ENCODE measurements around the gene ADCY7.

Gene ADCY7

DNA sequence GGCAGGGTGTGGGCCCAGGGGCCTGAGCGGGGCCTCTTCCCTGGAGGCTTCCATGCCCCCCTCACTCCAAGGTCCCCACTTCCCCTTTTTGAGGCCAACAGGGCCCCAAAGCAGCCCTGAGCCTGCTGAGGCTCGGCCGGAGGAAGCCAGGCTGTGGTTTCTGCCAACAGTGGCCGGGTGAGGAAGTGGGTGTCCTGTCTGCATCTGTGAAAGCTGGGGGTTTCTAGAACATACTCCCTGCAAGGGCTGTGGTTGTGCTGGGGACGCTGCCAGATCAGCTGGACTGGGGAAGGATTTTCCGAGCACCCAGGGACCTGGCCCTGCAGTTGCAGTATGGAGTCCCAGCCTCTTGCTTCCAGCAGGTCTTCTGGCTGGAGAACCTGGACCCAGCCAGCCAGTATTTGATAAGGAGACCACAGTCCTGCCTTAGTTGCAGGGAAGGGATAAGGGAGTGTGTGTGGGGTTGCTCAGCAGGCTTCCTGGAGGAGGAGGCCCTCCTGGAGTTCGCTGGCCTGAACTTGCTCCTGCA, 15.7 kb downstream of the ADCY7 start:
- DNase-seq (ENCODE audit: low read depth), result peak; percentile 81

DNA sequence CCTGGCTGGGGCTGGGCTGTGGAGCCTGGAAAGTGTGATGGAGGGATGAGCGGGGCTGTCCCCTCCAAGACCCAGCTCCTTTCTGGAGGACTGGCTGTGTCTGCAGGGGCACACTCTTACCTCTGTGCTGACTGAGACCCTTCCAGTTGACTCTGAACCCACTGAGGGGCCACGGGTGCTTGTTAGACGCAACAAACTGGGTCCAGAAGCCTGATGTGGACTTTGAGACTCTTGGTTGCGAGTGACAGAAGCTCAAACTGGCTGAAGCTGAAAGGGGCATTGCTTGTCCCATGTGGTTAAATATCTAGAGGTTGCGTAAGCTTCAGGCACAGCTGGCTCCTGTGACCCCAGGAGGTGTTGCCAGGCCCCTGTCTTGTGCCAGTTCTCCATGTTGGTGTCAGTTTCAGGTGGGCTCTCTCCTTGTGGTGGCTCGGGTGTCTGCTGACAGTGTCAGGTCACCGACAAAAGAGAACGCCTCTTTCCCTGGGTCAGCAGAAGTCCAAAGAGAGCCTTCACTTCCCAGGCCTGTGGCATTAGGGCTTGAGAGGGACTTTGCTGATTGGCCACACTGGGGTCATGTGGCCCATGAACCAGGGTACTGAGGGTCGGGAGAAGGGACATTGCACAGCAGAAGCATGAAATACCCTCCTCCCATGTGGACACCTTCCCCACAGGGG, 16.7 kb downstream of the ADCY7 start:
- DNase-seq (ENCODE audit: low read depth), result no peak

DNA sequence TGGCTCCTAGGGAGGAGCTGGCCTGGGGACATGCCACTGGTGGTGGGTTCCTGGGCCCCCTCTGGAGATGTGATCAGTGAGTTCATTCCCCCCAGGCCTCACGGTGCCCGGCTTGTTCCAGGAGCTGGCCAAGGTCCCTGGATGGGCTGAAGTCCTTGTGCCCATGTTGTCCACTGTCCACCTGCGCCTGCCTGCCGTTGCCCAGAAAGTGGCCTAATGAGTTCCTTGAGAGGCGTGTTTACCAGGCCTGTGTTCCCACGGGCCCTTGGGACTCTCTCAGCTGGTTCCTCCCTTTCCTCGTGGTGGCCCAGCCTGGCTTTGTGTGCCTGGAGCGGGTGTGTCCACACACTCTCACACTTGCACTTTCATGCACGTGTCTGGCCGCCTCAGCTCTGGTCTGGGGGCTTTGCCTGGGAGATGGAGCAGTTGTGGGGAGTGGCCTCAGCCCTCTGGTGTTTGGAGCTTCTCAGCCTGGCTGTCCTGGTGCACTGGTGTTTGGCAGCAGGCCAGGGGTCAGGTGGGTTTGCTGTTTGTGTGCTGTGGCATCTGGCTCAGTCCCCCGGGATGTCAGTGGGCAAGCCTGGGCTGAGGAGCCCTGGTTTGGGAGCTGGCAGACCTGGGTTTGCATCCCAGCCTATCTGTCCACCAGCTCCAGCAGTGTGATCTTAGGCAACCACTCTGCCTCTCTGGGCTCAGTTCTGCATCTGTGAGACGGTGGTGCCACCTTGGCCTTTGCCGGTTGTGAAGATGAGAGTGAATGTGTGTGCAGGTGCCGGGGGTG, 18.0 kb downstream of the ADCY7 start:
- no peak for DNase-seq (ENCODE audit: low read depth)

DNA sequence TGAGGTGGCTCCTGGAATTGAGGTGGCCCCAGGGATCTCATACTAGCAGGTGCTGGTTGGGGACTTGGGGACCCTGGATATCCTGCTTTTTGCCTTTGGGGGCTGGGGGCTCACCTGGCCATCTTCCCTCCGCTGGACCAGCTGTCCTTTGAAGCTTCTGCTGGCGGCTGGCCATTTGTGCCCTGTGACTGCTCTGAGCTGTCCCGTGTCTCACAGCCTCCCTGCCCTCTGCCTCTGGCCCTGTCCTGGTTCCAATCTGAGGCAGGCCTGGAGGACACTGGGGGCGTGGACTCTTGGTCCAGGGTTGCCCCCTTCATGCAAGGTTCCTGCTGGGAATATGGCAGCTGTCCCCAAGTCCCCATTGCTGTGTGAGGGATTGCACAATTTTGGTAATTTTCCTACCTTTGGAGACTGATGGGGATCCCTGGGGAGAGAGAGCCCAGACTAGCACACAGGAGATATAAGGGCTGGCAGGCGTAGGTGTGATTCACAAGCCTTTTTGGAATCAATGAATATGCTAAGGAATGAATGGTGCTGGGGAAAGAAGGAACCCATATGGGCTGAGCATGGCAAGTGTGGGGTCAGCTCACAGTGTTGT, 19.2 kb downstream of the ADCY7 start:
- no peak for DNase-seq (ENCODE audit: low read depth)

GRCh38 chr16:50286681-50287080, 20.3 kb downstream of the ADCY7 start:
- DNase-seq (ENCODE audit: low read depth), result no peak

GRCh38 chr16:50288026-50288425, 21.7 kb downstream of the ADCY7 start:
- DNase-seq (ENCODE audit: low read depth), result no peak

DNA sequence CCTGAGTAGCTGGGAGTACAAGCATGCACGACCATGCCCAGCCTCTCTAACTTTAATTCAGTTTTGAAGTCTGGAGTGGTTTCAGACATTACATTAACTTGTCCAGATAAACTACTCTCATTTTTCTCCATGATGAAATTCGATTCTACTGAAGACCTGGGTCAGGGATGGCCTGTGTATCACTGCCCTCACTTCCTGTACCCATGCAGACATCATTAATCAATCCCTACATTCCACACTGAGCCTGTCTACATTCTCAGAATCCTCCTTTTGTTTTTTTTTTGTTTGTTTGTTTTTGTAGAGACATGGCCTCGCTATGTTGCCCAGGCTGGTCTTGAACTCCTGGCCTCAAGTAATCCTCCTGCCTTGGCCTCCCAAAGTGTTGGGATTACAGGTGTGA, 22.6 kb downstream of the ADCY7 start:
- DNase-seq (ENCODE audit: low read depth), result no peak

DNA sequence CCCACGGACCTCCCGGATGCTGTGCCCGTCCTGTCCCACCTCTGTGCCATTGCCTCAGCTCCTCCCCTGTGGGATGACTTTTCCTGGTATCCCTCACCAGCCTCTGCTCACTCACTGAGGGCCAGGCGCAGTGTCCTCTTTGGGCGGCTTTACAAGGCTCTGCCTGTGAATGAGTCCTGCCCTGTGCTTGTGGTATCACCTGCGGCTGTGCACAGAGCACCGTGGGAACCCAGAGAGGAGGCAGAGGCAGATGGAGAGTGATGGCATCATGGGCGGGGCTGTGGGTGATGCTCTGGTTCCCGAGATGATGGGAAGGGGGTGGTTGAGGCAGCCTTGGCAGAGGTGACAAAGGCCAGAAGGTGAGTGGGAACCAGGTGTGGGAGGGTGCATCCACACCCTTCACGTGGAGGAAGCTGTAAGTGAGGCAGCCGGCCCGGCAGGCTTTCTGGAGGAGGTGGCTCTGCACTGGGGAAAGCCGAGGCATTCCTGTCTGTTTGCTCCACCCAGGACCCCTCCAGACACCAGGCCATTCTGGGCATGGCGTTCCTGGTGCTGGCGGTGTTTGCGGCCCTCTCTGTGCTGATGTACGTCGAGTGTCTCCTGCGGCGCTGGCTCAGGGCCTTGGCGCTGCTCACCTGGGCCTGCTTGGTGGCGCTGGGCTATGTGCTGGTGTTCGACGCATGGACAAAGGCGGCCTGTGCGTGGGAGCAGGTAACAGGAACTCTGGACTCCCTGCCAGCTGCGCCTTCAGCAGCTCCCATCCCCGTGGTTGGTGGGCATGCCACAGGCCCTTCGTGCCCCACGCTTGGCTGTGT, 23.8 kb downstream of the ADCY7 start:
- DNase-seq (ENCODE audit: low read depth), result no peak

DNA sequence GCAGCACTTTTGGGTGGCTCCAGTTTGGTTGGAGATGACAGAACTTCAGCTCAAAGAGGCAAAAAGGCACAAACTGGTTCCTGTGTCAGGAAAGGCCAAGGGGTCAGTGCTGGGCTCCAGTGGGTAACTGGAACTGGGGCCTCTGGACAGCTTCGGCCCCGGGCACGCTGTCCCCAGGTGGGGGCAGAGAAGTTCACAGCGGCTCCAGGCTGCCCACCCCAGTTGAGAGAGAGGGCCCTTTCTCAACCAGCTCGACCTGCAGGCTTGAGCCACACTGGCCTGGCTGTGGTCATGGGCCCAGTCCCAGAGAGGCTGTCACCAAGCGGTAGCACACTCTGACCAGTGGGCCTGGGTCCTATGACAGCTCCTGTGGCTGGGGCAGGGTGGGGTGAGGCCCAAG, 24.5 kb downstream of the ADCY7 start:
- no peak for DNase-seq (ENCODE audit: low read depth)

- DNase-seq (ENCODE audit: low read depth), result no peak
Observed at GRCh38 chr16:50291719-50292565, 25.6 kb downstream of the ADCY7 start.

DNA sequence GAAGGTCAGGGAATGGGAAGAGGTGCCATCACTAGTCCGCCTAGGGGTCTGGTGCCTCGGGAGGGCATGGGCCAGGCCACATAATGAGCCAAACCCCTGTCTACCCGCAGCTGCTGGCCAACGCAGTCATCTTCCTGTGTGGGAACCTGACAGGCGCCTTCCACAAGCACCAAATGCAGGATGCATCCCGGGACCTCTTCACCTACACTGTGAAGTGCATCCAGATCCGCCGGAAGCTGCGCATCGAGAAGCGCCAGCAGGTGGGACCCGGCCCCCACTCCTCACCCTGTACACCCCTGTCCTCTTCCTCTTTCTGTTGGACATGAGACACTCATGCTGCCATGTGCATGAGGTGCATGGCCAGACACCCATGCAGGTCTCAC, 26.2 kb downstream of the ADCY7 start:
- no peak for DNase-seq (ENCODE audit: low read depth)

- no peak for DNase-seq (ENCODE audit: low read depth)
Observed at GRCh38 chr16:50293041-50293783, 26.9 kb downstream of the ADCY7 start.

- no peak for DNase-seq (ENCODE audit: low read depth)
Observed at GRCh38 chr16:50293994-50294855, 27.9 kb downstream of the ADCY7 start.

DNA sequence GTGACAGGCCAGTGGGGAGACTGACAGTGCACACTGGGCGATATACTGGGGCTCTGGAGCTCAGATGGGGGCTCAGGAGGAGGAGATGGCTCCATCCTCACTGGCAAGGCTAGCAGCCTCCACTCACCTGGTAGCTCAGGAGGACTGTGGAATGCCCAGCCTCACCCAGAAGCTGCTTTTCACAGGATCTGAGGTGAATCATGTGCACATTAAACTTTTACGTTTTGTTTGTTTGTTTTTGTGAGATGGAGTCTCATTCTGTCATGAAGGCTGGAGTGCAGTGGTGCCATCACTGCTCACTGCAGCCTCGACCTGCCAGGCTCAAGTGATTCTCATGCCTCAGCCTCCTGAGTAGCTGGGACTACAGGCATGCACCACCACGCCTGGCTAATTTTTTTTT, 28.6 kb downstream of the ADCY7 start:
- DNase-seq (ENCODE audit: low read depth), result no peak

DNA sequence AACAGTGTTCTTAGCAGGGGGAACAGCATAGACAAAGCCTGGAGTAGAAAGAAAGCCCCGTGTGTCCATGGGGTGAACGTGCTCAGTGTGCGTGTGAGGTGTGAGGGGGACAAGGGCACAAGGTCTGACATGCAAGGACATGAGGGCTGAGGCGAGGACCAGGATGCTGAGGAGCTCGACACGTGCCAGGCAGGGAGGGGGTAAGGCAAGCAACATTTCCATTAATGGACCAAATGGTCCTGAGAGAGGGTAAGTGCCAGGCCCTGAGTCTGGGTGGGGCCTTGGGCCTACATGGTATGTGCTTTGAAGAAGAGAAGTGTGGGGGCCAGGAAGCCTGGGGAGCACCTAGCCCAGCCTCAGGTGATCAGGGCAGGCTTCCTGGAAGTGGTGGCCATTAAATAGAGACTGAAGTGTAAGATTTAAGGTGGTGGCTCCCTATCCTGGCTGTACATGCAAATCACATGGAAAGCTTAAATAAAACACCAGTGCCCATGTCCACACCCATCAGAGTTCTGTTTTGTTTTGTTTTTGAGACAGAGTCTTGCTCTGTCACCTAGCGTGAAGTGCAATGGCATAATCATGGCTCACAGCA, 29.3 kb downstream of the ADCY7 start:
- DNase-seq (ENCODE audit: low read depth), result no peak

- DNase-seq (ENCODE audit: low read depth), result no peak
Observed at GRCh38 chr16:50296807-50297206, 30.5 kb downstream of the ADCY7 start.

DNA sequence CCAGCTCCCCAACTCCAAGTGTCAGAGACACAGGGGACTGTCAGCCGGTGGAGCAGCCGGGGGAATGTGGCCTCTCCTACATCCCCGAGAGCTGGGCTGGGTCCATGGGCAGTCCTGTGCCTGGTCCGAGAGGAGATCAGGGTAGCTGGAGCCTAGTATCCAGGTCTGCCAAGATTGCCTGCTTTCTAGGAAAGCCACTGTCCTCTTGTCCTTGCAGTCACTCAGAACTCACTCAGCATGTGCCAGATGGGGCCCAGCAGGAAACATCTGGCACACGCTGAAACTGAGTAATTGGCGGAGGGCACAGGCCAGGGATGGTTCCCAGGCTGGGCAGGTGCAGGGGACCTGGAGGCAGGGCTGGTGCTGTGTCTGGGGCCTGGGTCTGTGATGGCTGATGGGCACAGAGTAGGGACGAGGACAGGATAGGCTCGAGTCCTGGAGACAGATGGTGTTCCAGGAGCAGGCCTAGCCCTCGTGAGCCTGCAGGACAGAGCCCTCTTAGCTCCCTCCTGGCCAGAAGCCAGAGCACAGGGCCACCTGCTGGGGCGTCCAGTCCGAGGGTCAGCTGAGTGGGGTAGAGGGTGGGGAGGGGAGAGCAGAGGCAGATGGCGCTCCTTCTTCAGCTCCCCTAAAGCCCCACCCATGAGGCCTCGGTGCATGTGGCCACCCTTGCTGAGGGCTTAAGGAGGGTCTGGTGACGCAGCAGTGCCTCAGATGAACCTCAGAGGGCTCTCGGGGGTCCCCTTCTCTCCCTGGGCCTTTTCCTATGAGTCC, 31.1 kb downstream of the ADCY7 start:
- DNase-seq (ENCODE audit: low read depth), result no peak

DNA sequence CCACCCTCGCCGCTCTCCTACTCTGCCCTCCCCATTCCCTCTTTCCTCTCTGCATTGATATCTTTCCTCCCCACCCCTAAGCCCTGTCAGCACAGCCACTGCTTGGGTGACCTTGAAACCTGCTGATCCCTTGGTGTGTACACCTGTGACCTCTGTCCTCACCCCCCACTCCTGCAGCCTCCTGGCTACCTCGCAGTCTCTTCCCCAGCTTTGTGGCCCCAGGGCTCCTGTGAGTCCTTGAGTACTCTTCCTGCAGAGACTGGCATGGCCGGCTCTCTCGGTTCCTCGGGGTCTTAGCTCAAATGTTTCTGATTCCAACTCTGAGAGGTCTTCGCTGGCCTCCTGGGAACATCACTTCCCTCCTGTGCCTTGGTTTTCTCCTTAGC, 31.7 kb downstream of the ADCY7 start:
- DNase-seq (ENCODE audit: low read depth), result no peak

Measured in CMK (cell line).